B cell (primary cell): ENCODE data around the gene ARMC12. TPM values are rescaled to one million over a fixed set of nuclear protein-coding genes. Genes with fewer than 3 reads are reported as not detected.

ENCODE experiments used
- ATAC-seq: fragments of 200-7000 bp; cut with Tn5 transposase; one replicate; pipeline ENCODE4 v1.10.0; 2021; ENCODE audit warnings: low read depth, mild to moderate bottlenecking, moderate number of reproducible peaks, moderate library complexity
- CTCF ChIA-PET: fragments of 350-600 bp; sonication (Branson Sonifier 250); formaldehyde crosslinking; loops from one replicate; lab custom pipeline; 2021; ENCODE audit warnings: antibody characterized with exemption, inconsistent platforms; lab: Charles Lee
- POLR2A ChIA-PET: fragments of 350-600 bp; sonication (Branson Sonifier 250); formaldehyde crosslinking; loops from one replicate; lab custom pipeline; 2021; ENCODE audit warnings: antibody characterized with exemption; lab: Charles Lee
- DNase-seq: peaks from one replicate; pipeline ENCODE4 v3.0.0; 2013
- H2AFZ ChIP-seq: 2 replicates; pipeline ENCODE4 v1.6.1; 2012; ENCODE audit warnings: mild to moderate bottlenecking, low read depth, low read length; ENCODE audit not compliant: insufficient read depth, poor library complexity, severe bottlenecking
- H3K27ac ChIP-seq, 2 donors: 1 replicate in 1 of 2; 2 replicates in 1 of 2; pipeline ENCODE4 v1.5.1; 2012 to 2013; ENCODE audit warnings: low read length in 2 of 2, mild to moderate bottlenecking in 2 of 2, moderate library complexity in 1 of 2
- H3K27me3 ChIP-seq, 4 experiments: fragments of 200-600 bp in 1 of 4; sonication (generic) in 1 of 4; replicated peaks in 1 of 4; 1 replicate in 2 of 4; 2 replicates in 2 of 4; pipeline versions ENCODE4 v1.6.1 to v1.7.0; 2013 to 2016; ENCODE audit warnings: low read length in 3 of 4, mild to moderate bottlenecking in 2 of 4, mixed read lengths in 1 of 4, moderate library complexity in 1 of 4; ENCODE audit not compliant: insufficient read depth in 4 of 4, control insufficient read depth in 3 of 4; ENCODE audit errors: control extremely low read depth in 1 of 4
- H3K36me3 ChIP-seq, 2 experiments: replicated peaks in 1 of 2; 1 replicate in 1 of 2; 2 replicates in 1 of 2; pipeline versions ENCODE4 v1.6.1 to v1.7.1; 2013; ENCODE audit warnings: low read length in 1 of 2; ENCODE audit not compliant: insufficient read depth in 2 of 2, control insufficient read depth in 1 of 2; ENCODE audit errors: control extremely low read depth in 1 of 2, extremely low read depth in 1 of 2
- H3K4me1 ChIP-seq, 2 donors: fragments of 200-600 bp in 1 of 2; sonication (generic) in 1 of 2; 1 replicate in 1 of 2; 2 replicates in 1 of 2; pipeline versions ENCODE4 v1.5.1 to v1.6.1; 2013 to 2017; ENCODE audit warnings: low read length in 2 of 2; ENCODE audit not compliant: control insufficient read depth in 2 of 2, insufficient read depth in 2 of 2
- H3K4me2 ChIP-seq: replicated peaks from 2 replicates; pipeline ENCODE3; 2012; ENCODE audit warnings: mild to moderate bottlenecking, low read depth, low read length; ENCODE audit not compliant: poor library complexity, severe bottlenecking
- H3K4me3 ChIP-seq, 5 experiments: fragments of 200-600 bp in 1 of 5; sonication (generic) in 1 of 5; 1 replicate in 3 of 5; 2 replicates in 2 of 5; pipeline versions ENCODE4 v1.5.1 to v1.7.0; 2011 to 2016; ENCODE audit warnings: low read length in 4 of 5, mild to moderate bottlenecking in 4 of 5, low read depth in 2 of 5, control low read depth in 1 of 5, moderate library complexity in 1 of 5; ENCODE audit not compliant: insufficient read depth in 1 of 5; ENCODE audit errors: control extremely low read depth in 1 of 5, extremely low read depth in 1 of 5
- H3K79me2 ChIP-seq: fragments of 200-600 bp; sonication (generic); one replicate; pipeline ENCODE4 v1.6.0; 2016; ENCODE audit warnings: low read length; ENCODE audit not compliant: control insufficient read depth, insufficient read depth
- H3K9ac ChIP-seq: fragments of 200-600 bp; sonication (generic); 2 replicates; pipeline ENCODE4 v1.6.1; 2017; ENCODE audit warnings: mild to moderate bottlenecking, low read length, moderate library complexity
- H3K9me3 ChIP-seq, 3 donors: one replicate each; pipeline versions ENCODE4 v1.6.1 to v1.7.1; 2013; ENCODE audit warnings: low read length in 2 of 3; ENCODE audit not compliant: control insufficient read depth in 2 of 3, insufficient read depth in 1 of 3; ENCODE audit errors: control extremely low read depth in 1 of 3
- H4K20me1 ChIP-seq: 2 replicates; pipeline ENCODE4 v1.6.0; 2012; ENCODE audit warnings: mild to moderate bottlenecking, low read length; ENCODE audit not compliant: insufficient read depth, control insufficient read depth, poor library complexity, severe bottlenecking
- H3K27ac Mint-ChIP-seq: one replicate; pipeline ENCODE4 v1.8.0; 2021; ENCODE audit warnings: mixed read lengths
- H3K27me3 Mint-ChIP-seq: one replicate; pipeline ENCODE4 v1.8.0; 2021; ENCODE audit warnings: mixed read lengths
- H3K4me1 Mint-ChIP-seq: one replicate; pipeline ENCODE4 v1.8.0; 2021; ENCODE audit warnings: mixed read lengths
- H3K4me3 Mint-ChIP-seq: one replicate; pipeline ENCODE4 v1.8.0; 2021; ENCODE audit warnings: mixed read lengths
- H3K9me3 Mint-ChIP-seq: one replicate; pipeline ENCODE4 v1.8.0; 2022; ENCODE audit warnings: mixed read lengths; ENCODE audit not compliant: insufficient read depth
- CTCF ChIP-seq: fragments of 200-600 bp; IDR thresholded peaks from one replicate; pipeline ENCODE4 v1.8.0; 2022; ENCODE audit warnings: antibody characterized with exemption, mild to moderate bottlenecking
- EZH2 ChIP-seq: IDR thresholded peaks from 2 replicates; pipeline ENCODE4 v1.6.1; 2012; ENCODE audit warnings: borderline replicate concordance, low read depth, mild to moderate bottlenecking, moderate library complexity, low read length; ENCODE audit not compliant: insufficient read depth, poor library complexity, severe bottlenecking
- WGBS: methylation state at CpG from one replicate; pipeline ENCODE4 v1.1.5; 2013; ENCODE audit warnings: missing lambda C conversion rate; ENCODE audit not compliant: insufficient coverage; 5-methylcytosine and 5-hydroxymethylcytosine counted together
- intact Hi-C: fragments of 100-400 bp; cut with micrococcal nuclease; formaldehyde crosslinking; loops from one replicate; pipeline ENCODE4 v1.10.0; 2022
- polyA plus RNA-seq: library from polyadenylated mRNA; depleted of rRNA; stranded (reverse); fragments of >200 nt; gene quantifications from 2 replicates; pipeline ENCODE4 v1.2.3, GENCODE V29; 2012
- total RNA-seq, 2 donors: library from RNA; stranded (reverse); fragments of 120-200 nt in 1 of 2; gene quantifications; 1 replicate in 1 of 2; 2 replicates in 1 of 2; pipeline versions ENCODE4 v1.2.3 to v1.2.4, GENCODE V29; 2013 to 2022

The ARMC12 gene
- total and polyA plus RNA-seq, 2 donors (not counting 1 experiment from before 2014, with no cell fraction given): 0.52 to 2.8 TPM

GRCh38 chr6:35718375-35718736 is 18.5 kb upstream of the ARMC12 start:
- TF ChIP-seq EZH2 (no peak), CTCF (no peak)
- H3K36me3 ChIP-seq: no peaks in the 10 kb centered on the region
- no peak for ATAC-seq
- peak overlapping the region; percentile 60 for H2AFZ ChIP-seq
- no peaks in the 10 kb centered on the region for H3K79me2 ChIP-seq
- DNase-seq: peak; percentile 19
- H3K27ac ChIP-seq: peak overlapping the region; percentile 80 to 84
- no peak overlapping the region for H3K4me3 Mint-ChIP-seq
- H3K4me3 ChIP-seq: no peak overlapping the region
- POLR2A ChIA-PET: interaction anchor here (1.0 kb wide), 1 partner anchor 10 kb away, joined by 3 read pairs; no protein-coding TSS in a partner anchor
- H3K9me3 ChIP-seq: no peaks in the 10 kb centered on the region
- no peaks in the 10 kb centered on the region for H3K9me3 Mint-ChIP-seq
- peak overlapping the region; percentile 95 for H3K4me2 ChIP-seq
- H3K27me3 ChIP-seq: no peaks in the 10 kb centered on the region
- H3K9ac ChIP-seq: no peak overlapping the region
- H3K4me1 ChIP-seq: peaks cover 39 to 49% of the 10 kb centered on the region in 2 donors
- intact Hi-C loops: loop anchor here (2.0 to 5.0 kb wide), 2 partner anchors 30 to 51 kb away; partner anchors contain the start of gene FKBP5
- WGBS: 20% methylated on average over 1 of the region's 4 CpGs
- CTCF ChIA-PET: interaction anchor here (0.6 to 7.0 kb wide), 3 partner anchors 9 to 24 kb away, joined by 4 to 48 read pairs (median 4); partner anchors contain the start of gene ARMC12
- H4K20me1 ChIP-seq: no peaks in the 10 kb centered on the region
- no peaks in the 10 kb centered on the region for H3K27me3 Mint-ChIP-seq
- H3K27ac Mint-ChIP-seq: peak overlapping the region; percentile 87
- peaks cover 49% of the 10 kb centered on the region for H3K4me1 Mint-ChIP-seq

DNA sequence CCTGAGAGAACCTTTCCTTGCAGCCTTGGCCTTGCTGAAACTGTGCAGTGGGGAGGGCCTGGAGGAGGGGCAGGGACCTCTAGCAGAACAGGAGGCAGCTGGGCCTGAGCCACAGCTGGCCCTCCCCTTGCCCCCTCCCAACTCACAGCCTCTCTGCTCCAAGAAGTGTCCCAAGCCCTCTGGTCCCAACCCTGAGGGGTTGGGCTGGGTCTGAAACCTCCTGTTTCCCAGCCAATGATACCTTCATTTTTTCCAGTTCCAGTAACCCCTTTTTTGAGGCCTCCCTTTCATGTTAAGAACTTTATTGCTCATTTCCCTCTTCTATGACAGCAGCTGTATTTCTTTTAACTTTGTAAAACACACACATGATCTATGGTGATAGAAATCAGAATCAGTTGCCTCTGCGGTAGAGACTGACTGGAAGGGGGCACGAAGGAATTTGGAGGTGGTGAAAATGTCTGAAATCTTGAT is 17.9 kb upstream of the ARMC12 start:
- intact Hi-C loops: loop anchor here (2.0 to 5.0 kb wide), 2 partner anchors 30 to 52 kb away; partner anchors contain the start of gene FKBP5
- Histone ChIP-seq H3K9ac (no peak overlapping the region), H3K79me2 (no peaks in the 10 kb centered on the region), H3K9me3 (no peaks in the 10 kb centered on the region), H3K4me1 (peaks cover 39 to 49% of the 10 kb centered on the region in 2 donors), H3K4me2 (peak overlapping the region; percentile 95), H3K27me3 (no peaks in the 10 kb centered on the region), H3K4me3 (no peak overlapping the region), H3K27ac (peak overlapping the region; percentile 80 to 84), H2AFZ (peak overlapping the region; percentile 60), H3K36me3 (no peaks in the 10 kb centered on the region), H4K20me1 (no peaks in the 10 kb centered on the region)
- WGBS: no CpG with 5 or more reads among the region's 2 CpGs
- peak overlapping the region; percentile 84 for H3K4me3 Mint-ChIP-seq
- no peaks in the 10 kb centered on the region for H3K27me3 Mint-ChIP-seq
- DNase-seq (peak; percentile 49), ATAC-seq (no peak)
- peaks cover 49% of the 10 kb centered on the region for H3K4me1 Mint-ChIP-seq
- H3K27ac Mint-ChIP-seq: peak overlapping the region; percentile 87
- ChIA-PET POLR2A (interaction anchor here (0.9 to 1.4 kb wide), 4 partner anchors 9 to 13 kb away, joined by 3 to 8 read pairs (median 4); no protein-coding TSS in a partner anchor), CTCF (interaction anchor here (0.6 to 7.0 kb wide), 4 partner anchors 9 to 426 kb away, joined by 3 to 48 read pairs (median 4); partner anchors contain the start of gene ARMC12)
- no peak for TF ChIP-seq CTCF
- no peak for TF ChIP-seq EZH2
- no peaks in the 10 kb centered on the region for H3K9me3 Mint-ChIP-seq
